ENCODE measurements around the gene RIPOR3. TPM values are rescaled to one million over a fixed set of nuclear protein-coding genes. Genes with fewer than 3 reads are reported as not detected.
A peak's percentile ranks its signal among the peaks of the same experiment; 100 is the strongest.
"Not testable (repeated sequence)": the region's sequence is repeated elsewhere in the genome, so short reads cannot be mapped to it uniquely, and the experiment has no call there.

The RIPOR3 gene
- total and polyA plus RNA-seq, 11 donors, result 2.4 to 20.7 (median 4.9) TPM

- Histone ChIP-seq H3K4me1 (peaks cover 0 to 10% (median under 1%) of the 10 kb centered on the region in 12 donors), H3K27ac (no peak overlapping the region), H3K36me3 (no peaks in the 10 kb centered on the region), H3K27me3 (no peaks in the 10 kb centered on the region), H3K4me3 (no peak overlapping the region), H3K9me3 (no peaks in the 10 kb centered on the region)
- intact Hi-C loops (cut with DNase I), result loop anchor here in 3 of 10 donors (2.0 to 10.0 kb wide), 3 partner anchors 27 to 93 kb away; no protein-coding TSS in a partner anchor
- TF ChIP-seq, protein P1, sequence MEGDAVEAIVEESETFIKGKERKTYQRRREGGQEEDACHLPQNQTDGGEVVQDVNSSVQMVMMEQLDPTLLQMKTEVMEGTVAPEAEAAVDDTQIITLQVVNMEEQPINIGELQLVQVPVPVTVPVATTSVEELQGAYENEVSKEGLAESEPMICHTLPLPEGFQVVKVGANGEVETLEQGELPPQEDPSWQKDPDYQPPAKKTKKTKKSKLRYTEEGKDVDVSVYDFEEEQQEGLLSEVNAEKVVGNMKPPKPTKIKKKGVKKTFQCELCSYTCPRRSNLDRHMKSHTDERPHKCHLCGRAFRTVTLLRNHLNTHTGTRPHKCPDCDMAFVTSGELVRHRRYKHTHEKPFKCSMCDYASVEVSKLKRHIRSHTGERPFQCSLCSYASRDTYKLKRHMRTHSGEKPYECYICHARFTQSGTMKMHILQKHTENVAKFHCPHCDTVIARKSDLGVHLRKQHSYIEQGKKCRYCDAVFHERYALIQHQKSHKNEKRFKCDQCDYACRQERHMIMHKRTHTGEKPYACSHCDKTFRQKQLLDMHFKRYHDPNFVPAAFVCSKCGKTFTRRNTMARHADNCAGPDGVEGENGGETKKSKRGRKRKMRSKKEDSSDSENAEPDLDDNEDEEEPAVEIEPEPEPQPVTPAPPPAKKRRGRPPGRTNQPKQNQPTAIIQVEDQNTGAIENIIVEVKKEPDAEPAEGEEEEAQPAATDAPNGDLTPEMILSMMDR (IDR thresholded peaks at IDR 0.05), result no peak
- TF ChIP-seq POLR2A (IDR thresholded peaks at IDR 0.05), result no peak
- 44 to 90% (median 76%) methylated on average over 2 of the region's 2 CpGs for WGBS, 4 donors
- ATAC-seq, result no peak
- DNase-seq, result no peak
Observed at GRCh38 chr20:50717312-50717711, 26.0 kb upstream of the RIPOR3 start.

DNA sequence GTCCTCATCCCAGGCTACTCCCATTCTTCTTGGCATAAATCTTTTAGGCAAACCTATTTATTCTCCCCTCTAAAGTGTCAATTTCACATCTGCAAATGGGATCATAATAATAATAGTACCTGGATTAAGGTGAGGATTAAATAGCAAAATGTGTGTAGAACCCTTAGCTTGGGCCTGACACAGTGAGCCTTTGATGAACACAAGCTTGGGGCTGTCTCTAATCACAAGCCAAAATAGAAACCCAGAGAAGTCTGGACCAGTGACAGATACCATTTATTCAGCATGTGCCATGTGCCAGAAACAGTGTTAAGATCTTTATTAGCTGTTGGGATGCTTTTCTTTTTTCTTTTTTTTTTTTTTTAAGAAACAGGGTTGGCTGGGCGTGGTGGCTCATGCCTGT lies 25.2 kb upstream of the RIPOR3 start:
- Histone ChIP-seq H3K4me1 (peaks cover 0 to 7% (median 0%) of the 10 kb centered on the region in 12 donors), H3K4me3 (no peak overlapping the region), H3K27ac (no peak overlapping the region), H3K9me3 (no peaks in the 10 kb centered on the region), H3K36me3 (no peaks in the 10 kb centered on the region), H3K27me3 (no peaks in the 10 kb centered on the region)
- DNase-seq (no peak), ATAC-seq (no peak)
- 77 to 100% (median 91%) methylated on average over 1 of the region's 1 CpG for WGBS, 4 donors
- intact Hi-C loops (cut with DNase I), result loop anchor here in 3 of 10 donors (2.0 to 10.0 kb wide), 3 partner anchors 28 to 92 kb away; no protein-coding TSS in a partner anchor
- TF ChIP-seq POLR2A (IDR thresholded peaks at IDR 0.05), result no peak
- TF ChIP-seq, protein P1 (IDR thresholded peaks at IDR 0.05), result no peak

DNA sequence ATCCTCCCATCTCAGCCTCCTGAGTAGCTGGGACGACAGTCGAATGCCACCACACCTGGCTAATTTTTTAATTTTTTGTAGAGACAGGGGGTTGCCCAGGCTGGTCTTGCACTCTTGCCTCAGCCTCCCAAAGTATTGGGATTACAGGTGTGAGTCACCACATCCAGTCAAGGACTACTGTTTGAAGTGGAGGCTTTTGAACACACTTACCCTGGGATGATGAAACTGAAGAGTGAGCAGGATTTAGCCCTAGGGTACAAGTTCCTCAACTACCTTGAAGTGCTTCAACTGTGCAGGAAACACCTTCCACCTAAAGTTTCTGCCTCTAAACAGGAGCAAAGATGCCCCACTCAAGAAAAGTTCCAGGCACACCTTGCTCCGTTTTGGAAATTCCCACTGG lies 24.4 kb upstream of the RIPOR3 start:
- no peaks in the 10 kb centered on the region for H3K9me3 ChIP-seq
- 90 to 95% (median 91%) methylated on average over 3 of the region's 3 CpGs for WGBS, 4 donors
- no peak for TF ChIP-seq POLR2A (IDR thresholded peaks at IDR 0.05)
- TF ChIP-seq, protein P1 (IDR thresholded peaks at IDR 0.05), result no peak
- H3K4me1 ChIP-seq, result peaks cover 0 to 7% (median 0%) of the 10 kb centered on the region in 12 donors
- no peaks in the 10 kb centered on the region for H3K36me3 ChIP-seq
- intact Hi-C loops (cut with DNase I), result loop anchor here in 4 of 10 donors (2.0 to 10.0 kb wide), 4 partner anchors 29 to 91 kb away; no protein-coding TSS in a partner anchor
- H3K27me3 ChIP-seq, result no peaks in the 10 kb centered on the region
- ATAC-seq, result no peak
- no peak overlapping the region for H3K27ac ChIP-seq
- DNase-seq, result no peak
- no peak overlapping the region for H3K4me3 ChIP-seq

- not testable (repeated sequence) for DNase-seq, H3K36me3 ChIP-seq, ATAC-seq, H3K9me3 ChIP-seq, H3K4me3 ChIP-seq, H3K4me1 ChIP-seq, H3K27ac ChIP-seq, H3K27me3 ChIP-seq
- intact Hi-C loops (cut with DNase I), result loop anchor here in 5 of 10 donors (2.0 to 10.0 kb wide), 6 partner anchors 50 to 90 kb away; no protein-coding TSS in a partner anchor
- 93 to 96% (median 94%) methylated on average over 12 of the region's 12 CpGs for WGBS, 4 donors
Observed at GRCh38 chr20:50714426-50714825, 23.1 kb upstream of the RIPOR3 start.

- Histone ChIP-seq H3K27ac (no peak overlapping the region), H3K36me3 (no peaks in the 10 kb centered on the region), H3K9me3 (no peaks in the 10 kb centered on the region), H3K27me3 (no peaks in the 10 kb centered on the region), H3K4me3 (no peak overlapping the region), H3K4me1 (peaks cover 0 to 7% (median 0%) of the 10 kb centered on the region in 12 donors)
- DNase-seq (peak in 1 of 5 donors; percentile 22), ATAC-seq (peak in 3 of 4 donors; percentile 57 to 65 (median 64))
- intact Hi-C loops (cut with DNase I), result loop anchor here in 5 of 10 donors (2.0 to 10.0 kb wide), 6 partner anchors 49 to 89 kb away; no protein-coding TSS in a partner anchor
- 49 to 63% (median 55%) methylated on average over 7 of the region's 7 CpGs for WGBS, 4 donors
- TF ChIP-seq, protein P1 (IDR thresholded peaks at IDR 0.05), result peak; percentile 20 to 61 (median 45)
- no peak for TF ChIP-seq POLR2A (IDR thresholded peaks at IDR 0.05)
Observed at GRCh38 chr20:50713657-50714101, 22.3 kb upstream of the RIPOR3 start.
